Stimulated activated CD8-positive, alpha-beta memory T cell treated with anti-CD3 and anti-CD28 coated beads, Interleukin-15, amount 100 ng/mL, for 48 hours (primary cell): ENCODE measurements around the gene EXOC3L1.

Experiments used
- DNase-seq, 2 donors: peaks; one replicate each; pipeline ENCODE4 v3.0.0-alpha.2; 2020; ENCODE audit warnings: low read depth in 2 of 2

Gene EXOC3L1

GRCh38 chr16:67199011-67199807 lies 9.3 kb upstream of the EXOC3L1 start, which contains the start of gene ELMO3:
TSS of gene ELMO3 (plus strand) at chr16:67199131. CDS start at chr16:67199327, 196 bp downstream.
- no peak for DNase-seq

GRCh38 chr16:67198238-67198734 lies 8.3 kb upstream of the EXOC3L1 start:
- DNase-seq = no peak

GRCh38 chr16:67197704-67198103 lies 7.8 kb upstream of the EXOC3L1 start:
- DNase-seq = no peak

GRCh38 chr16:67196881-67197280 lies 6.9 kb upstream of the EXOC3L1 start:
- DNase-seq = no peak

- no peak for DNase-seq
Observed at GRCh38 chr16:67195676-67196075, 5.7 kb upstream of the EXOC3L1 start.

GRCh38 chr16:67194260-67194659 lies 4.3 kb upstream of the EXOC3L1 start:
- no peak for DNase-seq

GRCh38 chr16:67193536-67193935 lies 3.6 kb upstream of the EXOC3L1 start:
- no peak for DNase-seq

GRCh38 chr16:67192781-67193361 lies 2.9 kb upstream of the EXOC3L1 start:
- no peak for DNase-seq

GRCh38 chr16:67191995-67192681 lies 2.2 kb upstream of the EXOC3L1 start, which contains the start of gene E2F4:
TSS of gene E2F4 (plus strand) at chr16:67192155. CDS start at chr16:67192228, 73 bp downstream.
- DNase-seq = peak; percentile 87

- no peak for DNase-seq
Observed at GRCh38 chr16:67191411-67191994, 1.6 kb upstream of the EXOC3L1 start.

GRCh38 chr16:67190448-67191399 lies 788 bp upstream of the EXOC3L1 start:
- no peak for DNase-seq

GRCh38 chr16:67188798-67189197 lies 1.1 kb downstream of the EXOC3L1 start:
- DNase-seq = no peak

GRCh38 chr16:67188323-67188722 lies 1.6 kb downstream of the EXOC3L1 start:
- DNase-seq = no peak

- no peak for DNase-seq
Observed at GRCh38 chr16:67187175-67187890, 2.6 kb downstream of the EXOC3L1 start.

- no peak for DNase-seq
Observed at GRCh38 chr16:67186550-67186950, 3.4 kb downstream of the EXOC3L1 start.

- no peak for DNase-seq
Observed at GRCh38 chr16:67185651-67186134, 4.2 kb downstream of the EXOC3L1 start.

GRCh38 chr16:67184995-67185650 lies 4.8 kb downstream of the EXOC3L1 start:
- peak; percentile 70 to 72 for DNase-seq

GRCh38 chr16:67184453-67184994 lies 5.4 kb downstream of the EXOC3L1 start:
- DNase-seq = no peak
